Dedifferentiated amniotic fluid mesenchymal stem cell (primary cell): ENCODE results near the gene SETD1B.
"Not testable (repeated sequence)": the region's sequence is repeated elsewhere in the genome, so short reads cannot be mapped to it uniquely, and the experiment has no call there.

Source experiments
- DNase-seq: peaks from one replicate; pipeline ENCODE4 v3.0.0-alpha.2; 2016; ENCODE audit errors: extremely low spot score

Gene SETD1B

DNA sequence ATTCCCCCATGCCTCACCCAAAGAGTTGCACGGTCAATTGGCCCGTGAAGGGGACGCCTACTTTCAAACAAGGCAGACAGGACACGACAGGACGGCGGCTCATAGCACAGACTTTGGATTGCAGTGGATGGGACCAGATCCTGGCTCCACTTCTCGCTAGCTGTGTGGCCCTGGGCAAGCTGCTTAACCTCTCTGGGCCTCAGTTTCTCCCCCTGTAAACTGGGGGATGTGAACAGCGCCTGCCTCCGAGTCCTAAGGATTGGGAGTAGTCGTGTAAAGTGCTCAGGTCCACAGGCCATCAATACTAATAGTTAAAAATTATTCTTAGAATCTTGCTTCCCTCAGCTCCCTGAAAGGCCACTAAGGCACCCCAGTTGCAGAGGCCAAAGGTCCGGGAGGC lies 23.4 kb upstream of the SETD1B start:
- DNase-seq, result no peak

DNA sequence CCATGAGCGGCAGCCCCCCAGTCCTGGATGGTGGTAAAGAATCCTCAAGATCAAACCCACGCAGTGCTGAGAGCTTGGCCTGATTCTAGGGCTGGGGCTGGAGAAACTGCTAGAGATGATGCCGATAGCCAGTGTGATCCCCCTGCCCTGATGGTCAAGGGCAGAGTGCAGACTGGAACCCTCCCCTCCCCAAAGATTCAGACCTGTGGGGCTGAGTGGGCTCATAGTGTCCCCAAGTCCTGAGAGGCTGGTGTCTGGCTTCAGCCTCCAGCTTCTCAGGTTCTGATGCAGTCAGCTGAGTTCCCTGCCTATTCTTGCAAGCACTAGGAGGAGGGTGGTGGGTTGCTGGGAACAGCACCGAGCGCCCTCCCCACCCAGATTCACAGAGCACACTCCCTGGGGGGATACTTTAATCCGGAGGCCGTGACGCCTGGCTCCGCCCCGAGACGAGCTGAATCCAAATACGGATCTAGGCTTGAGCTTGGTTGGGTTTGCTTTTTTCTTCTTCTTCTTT lies 22.3 kb upstream of the SETD1B start:
- DNase-seq, result no peak

GRCh38 chr12:121781998-121782979 lies 21.5 kb upstream of the SETD1B start:
- no peak for DNase-seq

DNA sequence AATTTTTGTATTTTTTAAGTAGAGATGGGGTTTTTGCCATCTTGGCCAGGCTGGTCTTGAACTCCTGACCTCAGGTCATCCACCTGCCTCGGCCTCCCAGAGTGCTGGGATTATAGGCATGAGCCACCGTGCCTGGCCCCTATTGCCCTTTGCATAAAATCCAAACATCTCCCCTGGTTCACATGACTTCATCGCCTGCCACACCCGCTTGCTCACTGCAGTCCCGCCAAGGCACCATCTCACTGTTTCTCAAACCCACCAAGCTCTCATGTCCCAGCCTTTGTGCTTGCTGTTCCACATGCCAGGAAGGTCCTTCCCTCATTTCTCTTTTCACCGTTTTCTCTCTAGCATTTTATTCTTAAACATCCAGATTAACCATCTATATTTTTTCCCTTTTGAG lies 20.0 kb upstream of the SETD1B start:
- no peak for DNase-seq

DNA sequence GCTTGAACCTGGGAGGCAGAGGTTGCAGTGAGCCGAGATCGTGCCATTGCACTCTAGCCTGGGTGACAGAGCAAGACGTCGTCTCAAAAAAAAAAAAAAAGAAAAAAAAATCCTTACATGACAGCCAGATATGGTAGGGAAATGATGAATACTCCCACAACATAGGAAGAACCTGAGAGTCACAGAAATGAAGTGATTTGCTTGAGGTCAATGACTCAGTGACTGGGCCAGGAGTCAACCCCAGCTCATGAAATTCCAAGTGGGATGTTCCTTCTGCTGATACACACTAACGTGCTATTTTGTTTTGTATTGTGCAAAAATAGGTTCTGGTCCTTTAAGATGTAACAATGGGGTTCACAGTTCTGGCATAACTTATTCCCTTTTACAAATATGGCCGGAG lies 19.3 kb upstream of the SETD1B start:
- DNase-seq, result peak; percentile 55

GRCh38 chr12:121786440-121786825 lies 17.4 kb upstream of the SETD1B start:
- DNase-seq, result peak; percentile 42

GRCh38 chr12:121787063-121788025 lies 16.5 kb upstream of the SETD1B start:
- no peak for DNase-seq

- no peak for DNase-seq
Measured at GRCh38 chr12:121788176-121788818, 15.5 kb upstream of the SETD1B start.

- no peak for DNase-seq
Measured at GRCh38 chr12:121789233-121789781, 14.5 kb upstream of the SETD1B start.

DNA sequence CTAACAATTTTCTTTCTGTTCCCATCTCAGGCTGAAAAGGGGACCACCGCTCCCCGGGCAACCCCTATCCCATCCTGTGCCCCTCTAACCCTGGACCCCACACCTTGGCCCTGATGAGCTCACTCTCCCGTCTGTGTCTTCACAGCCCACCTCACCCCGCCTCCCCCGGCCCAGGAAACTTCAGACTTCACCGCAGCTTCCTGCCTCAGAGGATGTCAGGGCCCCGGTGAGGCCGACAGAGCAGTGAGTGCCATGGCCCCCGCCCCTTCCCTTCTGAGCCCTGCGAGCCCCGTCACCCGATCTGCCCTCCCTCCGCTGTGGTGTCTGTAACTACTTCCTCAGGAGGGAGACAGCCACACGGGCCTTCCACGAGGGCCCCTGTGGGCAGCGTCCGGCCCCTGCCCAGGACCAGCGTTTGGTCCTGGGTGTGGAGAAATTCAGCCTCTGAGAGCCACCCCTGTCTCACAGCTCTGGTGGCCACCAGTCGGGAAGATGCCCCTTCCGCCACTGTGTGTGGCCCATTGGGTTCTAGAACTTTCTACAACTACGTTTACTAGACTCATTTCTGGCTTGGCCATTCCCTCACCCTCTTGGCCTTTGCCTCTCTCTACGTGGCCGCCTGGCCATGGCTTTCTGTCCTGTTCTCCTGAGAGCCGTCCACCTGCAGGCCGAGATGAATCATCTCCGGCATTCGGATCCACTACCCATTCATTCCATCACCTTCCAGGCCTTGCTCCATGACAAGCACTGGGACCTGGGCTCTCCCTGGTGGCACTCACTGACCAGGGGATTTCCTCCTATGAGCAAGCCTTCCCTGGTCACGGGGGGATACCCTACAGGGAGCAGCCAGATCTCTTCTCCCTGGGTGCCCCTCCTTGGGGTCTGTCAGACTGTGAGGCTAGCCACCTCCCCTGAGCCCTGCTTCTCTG lies 13.7 kb upstream of the SETD1B start:
- DNase-seq, result no peak

DNA sequence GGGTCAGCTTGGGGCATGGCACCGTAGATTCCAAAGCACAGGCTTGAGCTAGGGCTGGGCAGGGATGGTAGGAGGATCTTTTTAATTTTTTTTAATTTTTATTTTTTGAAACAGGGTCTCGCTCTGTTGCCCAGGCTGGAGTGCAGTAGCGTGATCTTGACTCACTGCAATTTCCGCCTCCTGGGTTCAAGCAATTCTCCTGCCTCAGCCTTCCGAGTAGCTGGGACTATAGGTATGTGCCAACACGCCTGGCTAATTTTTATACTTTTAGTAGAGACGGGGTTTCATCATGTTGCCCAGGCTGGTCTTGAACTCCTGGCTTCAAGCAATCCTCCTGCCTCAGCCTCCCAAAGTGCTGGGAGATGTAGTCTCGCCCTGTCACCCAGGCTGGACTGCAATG lies 13.0 kb upstream of the SETD1B start:
- not testable (repeated sequence) for DNase-seq

GRCh38 chr12:121791671-121792551 lies 11.9 kb upstream of the SETD1B start:
- DNase-seq, result no peak

- DNase-seq, result no peak
Measured at GRCh38 chr12:121792607-121793439, 11.0 kb upstream of the SETD1B start.

GRCh38 chr12:121793440-121793837 lies 10.4 kb upstream of the SETD1B start, which contains the start of gene RHOF:
Gene RHOF (minus strand): TSS chr12:121793688. CDS start chr12:121793633, 55 bp downstream.
- no peak for DNase-seq

DNA sequence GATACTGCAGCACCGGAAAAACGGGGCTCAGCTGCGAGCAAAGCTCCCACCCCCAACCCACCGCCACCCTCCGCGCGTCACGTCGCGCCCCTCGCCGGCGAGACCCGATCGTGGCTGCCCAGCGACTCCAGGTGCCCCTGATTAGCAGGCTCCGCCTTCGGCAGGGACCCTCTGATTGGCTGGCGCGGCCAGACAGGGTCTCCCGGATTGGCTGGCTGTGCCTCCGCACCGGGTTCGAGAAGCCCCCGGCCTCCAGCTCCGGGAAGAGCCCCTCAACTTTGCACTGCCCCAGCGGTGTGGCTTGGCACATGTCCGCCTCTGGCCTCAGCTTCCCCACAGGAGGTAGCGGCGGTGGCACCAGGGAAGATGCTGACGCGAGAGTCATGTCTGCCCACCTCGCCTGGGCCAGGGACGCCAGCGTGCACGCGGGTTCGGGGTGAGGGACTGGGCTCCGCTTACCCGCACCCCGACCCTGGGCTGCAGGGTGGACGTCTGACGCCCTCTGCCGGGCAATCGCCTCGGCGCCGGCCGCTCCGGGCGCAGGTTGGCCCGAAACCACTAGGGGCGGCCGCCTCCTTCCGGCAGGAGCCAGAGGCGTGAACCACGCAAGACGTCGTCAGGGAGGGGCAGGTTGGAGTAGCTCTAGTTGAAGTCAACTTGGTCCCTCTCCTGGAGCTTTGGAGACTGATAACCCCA lies 9.8 kb upstream of the SETD1B start:
- peak; percentile 83 for DNase-seq

DNA sequence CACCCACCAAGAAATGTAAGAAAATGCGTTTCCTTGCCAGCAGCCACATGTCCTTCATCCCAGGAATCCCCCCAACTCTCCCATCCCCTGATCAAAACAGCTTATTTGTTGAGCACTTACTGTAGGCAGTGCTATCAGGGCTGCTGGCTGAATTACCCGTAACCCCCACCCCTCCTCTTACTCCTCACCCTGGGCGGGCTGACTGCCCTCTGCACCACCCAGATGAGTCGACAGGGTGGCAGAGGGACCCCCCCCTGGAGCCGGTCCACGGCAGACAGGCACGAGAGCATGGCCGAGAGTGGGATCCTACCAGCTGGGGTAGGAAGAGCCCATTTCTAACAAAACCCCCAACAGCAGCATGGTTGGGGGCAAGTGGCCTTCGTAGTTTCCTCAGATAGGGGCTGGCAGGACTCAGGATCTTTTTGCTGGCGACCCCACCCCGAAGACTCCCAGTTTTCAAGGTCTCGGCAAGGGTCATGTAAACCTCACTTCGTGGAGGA lies 9.2 kb upstream of the SETD1B start:
- no peak for DNase-seq
